ENCODE measurements around the gene ALDH3B2. TPM values are rescaled to one million over a fixed set of nuclear protein-coding genes. Genes with fewer than 3 reads are reported as not detected.

Gene ALDH3B2
- total RNA-seq, 1 experiment from 2014 or later: not detected

DNA sequence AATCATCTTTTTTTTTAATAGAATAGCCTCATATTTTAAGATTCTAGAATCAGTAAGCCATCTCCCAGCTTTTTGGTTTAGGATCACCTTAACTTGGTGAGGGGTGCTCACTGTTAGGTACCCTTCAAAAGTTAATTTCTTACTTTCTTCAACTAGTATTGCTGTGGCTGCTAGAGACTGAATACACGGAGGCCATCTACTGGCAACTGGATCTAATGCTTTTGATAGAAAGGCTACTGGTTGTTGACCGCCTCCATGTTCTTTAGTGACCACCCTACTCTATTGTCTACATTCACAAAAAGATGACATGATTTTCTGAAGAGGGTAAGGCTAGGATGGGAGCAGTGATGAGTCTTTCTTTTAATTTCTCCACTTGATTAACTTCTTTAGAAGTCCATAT lies 16.7 kb upstream of the ALDH3B2 start:
- no peaks in the 10 kb centered on the region for H3K9me3 ChIP-seq (ENCODE audit: control insufficient read depth in 1 of 2, insufficient read depth in 1 of 2, low read depth in 1 of 2, low read length in 2 of 2)
- DNase-seq (ENCODE audit: low read depth, low spot score) (no peak), ATAC-seq (peak; percentile 47; the same call in 1 of the 2 replicates)
- no TSS peak for BruUV-seq (replicated peaks)
- no peaks in the 10 kb centered on the region for H3K9me2 ChIP-seq (ENCODE audit: insufficient read depth)
- no peak overlapping the region for H3K4me2 ChIP-seq (ENCODE audit: low read length)
- CTCF ChIA-PET: interaction anchor here (0.7 to 1.9 kb wide), 6 partner anchors 15 to 77 kb away, joined by 3 to 7 read pairs (median 3); partner anchors contain the start of gene NUDT8
- no peak overlapping the region for H3K9ac ChIP-seq (ENCODE audit: low read length)
- no peaks in the 10 kb centered on the region for H3K27me3 ChIP-seq (ENCODE audit: insufficient read depth, low read length)
- POLR2A ChIA-PET: no interaction called here
- H3K4me1 ChIP-seq (ENCODE audit: control insufficient read depth in 1 of 2, insufficient read depth in 2 of 2, low read length in 2 of 2): no peaks in the 10 kb centered on the region
- no peak overlapping the region for H3K27ac ChIP-seq (ENCODE audit: low read depth, low read length)
- H3K79me2 ChIP-seq (ENCODE audit: insufficient read depth, low read length): no peaks in the 10 kb centered on the region
- RAD21 ChIA-PET (ENCODE audit: low non-redundant PET in 1 of 2, low total read pairs in 2 of 2, uncharacterized antibody in 2 of 2, unreplicated experiment in 2 of 2): interaction anchor here in 1 of 2 experiments (1.0 kb wide), 1 partner anchor 63 kb away, joined by 4 read pairs; no protein-coding TSS in a partner anchor
- intact Hi-C loops (cut with micrococcal nuclease): no loop called here
- peak overlapping the region; percentile 41 for H2AFZ ChIP-seq (ENCODE audit: low read depth, low read length, poor library complexity, severe bottlenecking)
- no peaks in the 10 kb centered on the region for H3K36me3 ChIP-seq (ENCODE audit: control insufficient read depth in 1 of 2, insufficient read depth in 2 of 2, low read length in 2 of 2)
- no peaks in the 10 kb centered on the region for H4K20me1 ChIP-seq (ENCODE audit: insufficient read depth)
- TF ChIP-seq RAD21 (IDR thresholded peaks at IDR 0.05; ENCODE audit: low read depth): peak; percentile 48
- TF ChIP-seq, protein P1, sequence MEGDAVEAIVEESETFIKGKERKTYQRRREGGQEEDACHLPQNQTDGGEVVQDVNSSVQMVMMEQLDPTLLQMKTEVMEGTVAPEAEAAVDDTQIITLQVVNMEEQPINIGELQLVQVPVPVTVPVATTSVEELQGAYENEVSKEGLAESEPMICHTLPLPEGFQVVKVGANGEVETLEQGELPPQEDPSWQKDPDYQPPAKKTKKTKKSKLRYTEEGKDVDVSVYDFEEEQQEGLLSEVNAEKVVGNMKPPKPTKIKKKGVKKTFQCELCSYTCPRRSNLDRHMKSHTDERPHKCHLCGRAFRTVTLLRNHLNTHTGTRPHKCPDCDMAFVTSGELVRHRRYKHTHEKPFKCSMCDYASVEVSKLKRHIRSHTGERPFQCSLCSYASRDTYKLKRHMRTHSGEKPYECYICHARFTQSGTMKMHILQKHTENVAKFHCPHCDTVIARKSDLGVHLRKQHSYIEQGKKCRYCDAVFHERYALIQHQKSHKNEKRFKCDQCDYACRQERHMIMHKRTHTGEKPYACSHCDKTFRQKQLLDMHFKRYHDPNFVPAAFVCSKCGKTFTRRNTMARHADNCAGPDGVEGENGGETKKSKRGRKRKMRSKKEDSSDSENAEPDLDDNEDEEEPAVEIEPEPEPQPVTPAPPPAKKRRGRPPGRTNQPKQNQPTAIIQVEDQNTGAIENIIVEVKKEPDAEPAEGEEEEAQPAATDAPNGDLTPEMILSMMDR (IDR thresholded peaks at IDR 0.05 in 2 of 3, conservative IDR thresholded peaks at IDR 0.05 in 1 of 3; ENCODE audit: borderline replicate concordance in 1 of 3, insufficient read depth in 1 of 3, low read depth in 2 of 3, low read length in 2 of 3): peak; percentile 22 to 47 (median 28); a peak in 4 of 6 replicates
- TF ChIP-seq JUND (IDR thresholded peaks at IDR 0.05): no peak
- no peak overlapping the region for H3K4me3 ChIP-seq (replicated peaks in 1 of 2; ENCODE audit: low read depth in 1 of 2, low read length in 2 of 2)

DNA sequence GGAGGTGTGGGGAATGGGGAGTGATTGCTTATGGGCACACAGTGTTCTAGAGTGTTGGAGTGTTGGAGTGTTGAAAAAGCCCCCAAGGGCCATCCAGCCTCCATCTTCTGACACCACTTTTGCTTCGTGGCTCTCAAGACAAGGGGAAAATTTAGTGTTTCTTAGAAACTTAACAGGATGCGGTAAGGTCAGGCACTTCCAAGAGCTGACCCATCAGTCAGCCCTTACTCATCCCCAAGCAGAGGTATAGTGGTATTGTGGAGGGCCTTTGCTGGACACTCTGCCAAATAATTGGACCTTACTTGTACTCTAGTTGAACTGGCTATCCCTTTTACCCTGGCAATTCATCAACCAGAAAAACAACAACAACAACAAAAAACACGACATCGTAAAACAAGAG lies 14.8 kb upstream of the ALDH3B2 start:
- H3K9ac ChIP-seq (ENCODE audit: low read length): no peak overlapping the region
- no peaks in the 10 kb centered on the region for H4K20me1 ChIP-seq (ENCODE audit: insufficient read depth)
- no peak overlapping the region for H3K4me3 ChIP-seq (replicated peaks in 1 of 2; ENCODE audit: low read depth in 1 of 2, low read length in 2 of 2)
- ChIA-PET POLR2A (interaction anchor here (0.6 kb wide), 1 partner anchor 275 kb away, joined by 3 read pairs; no protein-coding TSS in a partner anchor), RAD21 (ENCODE audit: low non-redundant PET in 1 of 2, low total read pairs in 2 of 2, uncharacterized antibody in 2 of 2, unreplicated experiment in 2 of 2) (no interaction called here), CTCF (no interaction called here)
- intact Hi-C loops (cut with micrococcal nuclease): no loop called here
- ATAC-seq: no peak
- H3K4me1 ChIP-seq (ENCODE audit: control insufficient read depth in 1 of 2, insufficient read depth in 2 of 2, low read length in 2 of 2): no peaks in the 10 kb centered on the region
- H3K9me3 ChIP-seq (ENCODE audit: control insufficient read depth in 1 of 2, insufficient read depth in 1 of 2, low read depth in 1 of 2, low read length in 2 of 2): no peaks in the 10 kb centered on the region
- TF ChIP-seq SIN3A (IDR thresholded peaks at IDR 0.05; ENCODE audit: low read depth): no peak
- TF ChIP-seq JUND (IDR thresholded peaks at IDR 0.05): no peak
- no peak for TF ChIP-seq ZNF274 (IDR thresholded peaks at IDR 0.05; ENCODE audit: low read depth, low read length)
- TF ChIP-seq, protein P2, sequence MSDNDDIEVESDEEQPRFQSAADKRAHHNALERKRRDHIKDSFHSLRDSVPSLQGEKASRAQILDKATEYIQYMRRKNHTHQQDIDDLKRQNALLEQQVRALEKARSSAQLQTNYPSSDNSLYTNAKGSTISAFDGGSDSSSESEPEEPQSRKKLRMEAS (IDR thresholded peaks at IDR 0.05): no peak
- TF ChIP-seq FOSL1 (IDR thresholded peaks at IDR 0.05; ENCODE audit: low read depth): no peak
- TF ChIP-seq, protein P1 (IDR thresholded peaks at IDR 0.05 in 2 of 3, conservative IDR thresholded peaks at IDR 0.05 in 1 of 3; ENCODE audit: borderline replicate concordance in 1 of 3, insufficient read depth in 1 of 3, low read depth in 2 of 3, low read length in 2 of 3): no peak
- no peak for TF ChIP-seq POLR2AphosphoS5 (IDR thresholded peaks at IDR 0.05; ENCODE audit: low read depth, low read length)
- no peak for TF ChIP-seq ELF1 (IDR thresholded peaks at IDR 0.05; ENCODE audit: borderline replicate concordance, low read depth)
- TF ChIP-seq EGR1 (IDR thresholded peaks at IDR 0.05; ENCODE audit: low read depth): no peak
- TF ChIP-seq RAD21 (IDR thresholded peaks at IDR 0.05; ENCODE audit: low read depth): no peak
- TF ChIP-seq SRF (IDR thresholded peaks at IDR 0.05; ENCODE audit: low read depth): no peak
- H3K4me2 ChIP-seq (ENCODE audit: low read length): no peak overlapping the region
- H3K79me2 ChIP-seq (ENCODE audit: insufficient read depth, low read length): no peaks in the 10 kb centered on the region
- peak overlapping the region; percentile 4 for H2AFZ ChIP-seq (ENCODE audit: low read depth, low read length, poor library complexity, severe bottlenecking)
- H3K27me3 ChIP-seq (ENCODE audit: insufficient read depth, low read length): no peaks in the 10 kb centered on the region
- no peak overlapping the region for H3K27ac ChIP-seq (ENCODE audit: low read depth, low read length)
- H3K9me2 ChIP-seq (ENCODE audit: insufficient read depth): no peaks in the 10 kb centered on the region
- H3K36me3 ChIP-seq (ENCODE audit: control insufficient read depth in 1 of 2, insufficient read depth in 2 of 2, low read length in 2 of 2): no peaks in the 10 kb centered on the region
- BruUV-seq (replicated peaks): no TSS peak
- DNase-seq (ENCODE audit: low read depth, low spot score): no peak

All from HCT116 (cell line).